DMS153 treated with DMSO at 0.1 percent for 48 hours (cell line): Measurements from ENCODE around the gene RBM47.

Source experiments
- DNase-seq: peaks from one replicate; lab custom pipeline; 2025; ENCODE audit not compliant: unreplicated experiment; lab: John Stamatoyannopoulos, UW

The RBM47 gene

GRCh38 chr4:40592034-40592433, 37.6 kb downstream of the RBM47 start:
- no peak for DNase-seq

DNA sequence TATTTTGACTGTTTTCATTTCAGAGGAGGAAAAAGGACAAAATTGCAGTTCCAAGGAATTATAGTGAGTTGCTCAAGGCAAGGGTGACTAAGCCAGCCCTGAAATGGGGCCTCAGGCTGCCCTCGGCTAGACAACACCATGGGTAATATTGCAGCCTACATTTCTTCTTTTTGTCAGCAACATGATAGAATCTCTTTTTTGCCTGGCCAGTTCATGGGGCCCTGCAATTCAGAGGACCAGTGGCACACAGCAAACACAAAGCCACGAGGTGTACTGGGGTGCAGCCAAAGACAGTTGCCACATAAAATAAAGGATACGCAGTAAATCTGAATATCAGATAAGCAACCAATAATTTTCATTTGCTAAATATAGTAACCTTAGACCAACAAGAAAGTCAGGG, 41.8 kb downstream of the RBM47 start:
- no peak for DNase-seq

GRCh38 chr4:40587351-40587750, 42.3 kb downstream of the RBM47 start:
- DNase-seq: no peak

GRCh38 chr4:40586729-40587128, 42.9 kb downstream of the RBM47 start:
- DNase-seq: no peak

DNA sequence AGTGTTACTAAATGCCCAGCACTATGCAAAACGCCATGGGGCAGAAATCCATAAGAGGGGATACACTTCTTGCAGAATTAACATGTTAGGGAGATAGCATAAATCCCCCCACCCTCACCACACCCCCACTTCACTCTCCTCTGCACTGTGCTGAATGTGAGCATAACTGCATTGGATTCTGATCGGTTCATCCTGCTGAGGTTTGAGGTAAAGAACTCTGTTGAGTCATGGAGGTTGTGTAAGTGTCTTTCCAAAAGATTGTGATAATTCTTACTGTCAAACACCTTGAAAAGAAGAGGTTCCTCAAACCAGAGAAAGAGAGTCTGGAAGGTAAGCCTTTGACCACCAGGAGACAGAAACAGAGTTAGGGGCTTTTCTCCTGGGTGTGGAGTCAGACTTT, 43.6 kb downstream of the RBM47 start:
- DNase-seq: no peak

DNA sequence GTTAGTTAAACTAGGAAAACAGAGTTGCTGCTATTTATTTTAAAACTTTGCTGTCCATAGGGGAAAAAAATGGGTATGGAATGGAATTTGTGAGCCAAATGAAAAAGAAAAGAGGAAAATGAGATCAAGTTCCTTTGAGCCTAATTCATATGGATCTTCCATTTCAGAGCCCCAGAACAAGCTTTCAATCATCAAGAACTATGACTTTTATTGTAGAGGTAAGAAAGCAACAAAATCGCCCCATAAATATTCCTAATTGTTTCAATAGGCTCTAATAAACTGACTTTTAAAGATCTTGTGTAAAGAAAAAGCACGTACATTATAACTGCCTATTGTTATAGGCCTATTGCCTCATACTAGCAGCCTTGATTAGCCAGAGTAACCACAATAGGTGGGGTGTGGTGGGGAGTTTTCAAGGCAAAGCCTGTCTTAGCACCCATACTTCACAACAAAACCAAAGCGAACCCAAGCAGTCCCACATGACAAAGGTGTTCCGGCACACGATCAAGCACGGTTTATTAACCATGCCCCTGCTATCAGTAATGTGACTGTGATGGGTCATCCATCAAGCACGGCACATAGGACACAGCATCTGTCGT, 44.4 kb downstream of the RBM47 start:
- no peak for DNase-seq

DNA sequence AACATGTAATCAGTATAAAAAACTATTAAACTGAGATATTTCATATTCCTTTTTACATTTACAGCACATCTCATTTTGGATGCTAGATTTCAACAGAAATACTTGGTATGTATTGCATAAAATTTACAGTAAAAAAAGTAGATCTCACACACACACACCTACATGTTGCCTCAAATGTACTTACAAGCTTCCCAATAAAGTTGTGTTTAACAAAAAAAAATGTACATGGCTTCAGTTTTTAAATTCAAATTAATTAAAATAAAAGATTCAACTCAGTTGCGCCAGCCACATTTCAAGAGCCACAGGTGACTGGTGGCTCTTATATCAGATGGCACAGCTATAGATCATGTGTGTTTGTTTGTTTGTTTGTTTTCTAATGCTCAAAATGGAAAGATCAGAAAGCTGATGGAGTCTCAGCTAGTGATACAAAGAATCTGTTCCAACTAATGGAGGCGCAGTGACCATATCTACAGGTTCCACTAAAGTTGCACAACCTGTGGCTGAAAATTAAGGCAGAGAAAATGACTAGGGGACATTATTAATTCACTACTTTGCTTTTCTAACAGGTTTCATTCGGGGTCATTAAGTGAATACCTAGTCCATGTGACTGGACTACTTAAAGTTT, 45.0 kb downstream of the RBM47 start:
- no peak for DNase-seq

GRCh38 chr4:40583850-40584439, 45.7 kb downstream of the RBM47 start:
- no peak for DNase-seq

- DNase-seq: no peak
These were observed 47.3 kb downstream of the RBM47 start for GRCh38 chr4:40582413-40582812.

DNA sequence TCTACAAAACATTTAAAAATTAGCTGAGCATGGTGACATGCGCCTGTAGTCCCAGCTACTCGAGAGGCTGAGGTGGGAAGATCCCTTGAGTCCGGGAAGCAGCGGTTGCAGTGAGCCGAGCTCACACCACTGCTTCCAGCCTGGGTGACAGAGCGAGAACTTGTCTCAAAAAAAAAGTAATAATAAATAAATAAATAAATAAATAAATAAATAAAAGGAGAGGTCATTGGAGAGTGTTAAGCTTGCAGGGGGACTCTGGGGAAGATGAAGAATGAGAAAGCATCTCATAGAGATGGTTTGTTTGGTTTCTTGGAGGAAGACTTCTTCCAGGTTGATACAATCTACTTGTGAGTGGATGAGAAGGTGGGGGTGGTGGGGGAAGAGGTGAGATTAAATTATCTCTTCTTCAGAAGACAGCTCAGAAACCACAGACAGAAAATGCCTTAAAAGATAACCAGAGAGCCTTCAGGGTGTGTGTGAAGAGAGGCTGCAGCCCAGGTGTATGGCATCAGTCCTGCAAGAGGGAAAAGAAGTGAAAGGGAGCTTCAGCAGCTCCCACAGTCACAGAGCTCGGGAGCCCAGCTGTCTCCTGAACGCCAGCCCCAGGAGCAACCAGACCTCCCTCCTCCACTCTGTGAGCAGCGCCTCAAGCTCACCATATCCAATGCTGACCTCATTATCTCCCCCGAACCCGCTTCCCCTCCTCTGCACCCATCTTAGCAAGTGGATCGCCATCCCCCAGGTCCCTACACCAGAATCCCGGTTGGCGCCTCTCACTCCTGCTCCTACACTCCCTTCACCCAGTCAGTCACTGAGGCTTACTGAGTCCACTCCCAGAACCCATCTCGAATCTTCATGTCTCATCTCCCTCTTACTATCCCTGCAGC, 48.2 kb downstream of the RBM47 start:
- no peak for DNase-seq

DNA sequence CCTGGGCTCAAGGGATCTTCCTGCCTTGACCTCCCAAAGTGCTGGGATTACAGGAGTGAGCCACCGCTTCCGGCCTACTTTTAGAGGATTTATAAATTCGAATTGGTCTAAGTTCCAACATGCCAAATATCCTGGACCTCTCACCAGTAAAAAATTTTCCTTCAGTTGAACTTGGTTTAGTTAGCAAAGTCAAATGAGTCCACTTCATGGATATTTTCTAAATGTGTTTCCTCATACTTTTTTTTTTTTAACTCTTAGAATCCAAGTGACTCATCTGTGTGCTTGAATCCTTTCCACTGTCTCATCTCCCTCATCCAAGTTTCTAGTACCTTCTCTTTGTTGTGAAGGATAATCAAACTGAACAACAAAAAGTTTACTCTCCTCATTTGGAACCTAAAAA, 49.7 kb downstream of the RBM47 start:
- DNase-seq: no peak

DNA sequence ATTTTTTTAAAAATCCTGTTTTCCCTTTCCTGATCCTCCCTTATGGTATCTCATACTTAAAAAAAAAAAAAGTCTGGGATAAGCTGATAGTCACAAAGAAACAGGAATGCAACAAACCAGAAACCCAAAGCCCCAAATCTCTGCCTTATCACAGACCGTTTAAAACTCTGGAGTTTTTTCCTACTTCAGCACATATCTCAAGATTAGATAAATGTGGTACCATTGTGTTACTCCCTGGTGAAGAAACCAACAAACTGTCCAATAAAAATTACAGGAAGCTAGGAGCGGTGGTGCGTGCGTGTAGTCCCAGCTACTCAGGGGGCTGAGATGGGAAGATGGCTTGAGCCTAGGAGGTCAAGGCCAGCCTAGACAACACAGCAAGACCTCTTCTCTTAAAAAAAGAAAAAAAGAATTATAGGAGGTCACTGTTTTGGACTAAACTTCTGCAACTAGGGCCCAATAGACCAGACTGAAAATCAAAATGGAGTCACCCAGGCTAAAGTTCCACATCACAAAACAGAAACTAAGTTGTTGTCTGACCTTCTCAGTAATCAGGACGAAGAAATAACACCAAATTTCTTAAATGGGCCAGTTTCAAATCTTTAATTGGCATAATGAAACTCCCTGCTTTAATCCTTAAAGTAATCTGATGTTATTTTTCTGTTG, 51.9 kb downstream of the RBM47 start:
- no peak for DNase-seq

DNA sequence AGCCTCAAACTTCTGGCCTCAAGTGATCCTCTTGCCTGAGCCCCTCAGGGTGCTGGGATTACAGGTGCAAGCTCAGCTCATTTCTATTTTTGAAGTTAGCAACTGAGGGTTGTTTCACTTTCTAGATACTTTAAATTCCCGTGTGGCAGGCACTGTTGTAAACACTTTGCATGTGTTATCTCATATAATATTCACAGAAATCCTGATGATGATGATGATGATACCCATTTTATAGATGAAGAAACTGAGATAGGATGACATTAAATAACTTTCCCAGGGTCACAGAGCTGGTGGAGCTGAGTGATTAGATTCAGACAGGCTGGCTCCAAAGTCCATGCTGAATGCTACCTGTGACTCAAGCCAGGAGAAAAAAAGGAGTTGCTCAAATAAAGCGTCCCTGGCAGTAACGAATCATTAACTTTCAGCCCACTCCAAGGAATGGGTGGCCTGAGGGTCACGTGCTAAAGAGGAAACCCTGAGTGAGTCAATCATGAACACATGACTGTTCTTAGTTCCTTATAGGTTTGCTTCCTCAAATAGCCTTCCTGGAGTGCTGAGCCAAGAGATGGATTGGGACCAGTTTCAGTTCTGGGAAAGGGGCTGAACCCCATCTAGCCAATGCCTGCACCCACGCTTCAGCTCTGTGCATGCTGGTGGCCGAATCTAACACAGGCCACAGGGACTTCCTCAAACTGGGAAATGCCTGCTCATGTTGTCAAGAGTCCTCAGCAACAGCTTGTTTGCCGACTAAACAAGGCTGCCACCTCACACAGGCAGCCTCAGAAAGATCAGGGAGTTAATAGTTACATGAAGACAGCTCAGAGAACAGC, 52.8 kb downstream of the RBM47 start:
- peak; percentile 18 for DNase-seq

DNA sequence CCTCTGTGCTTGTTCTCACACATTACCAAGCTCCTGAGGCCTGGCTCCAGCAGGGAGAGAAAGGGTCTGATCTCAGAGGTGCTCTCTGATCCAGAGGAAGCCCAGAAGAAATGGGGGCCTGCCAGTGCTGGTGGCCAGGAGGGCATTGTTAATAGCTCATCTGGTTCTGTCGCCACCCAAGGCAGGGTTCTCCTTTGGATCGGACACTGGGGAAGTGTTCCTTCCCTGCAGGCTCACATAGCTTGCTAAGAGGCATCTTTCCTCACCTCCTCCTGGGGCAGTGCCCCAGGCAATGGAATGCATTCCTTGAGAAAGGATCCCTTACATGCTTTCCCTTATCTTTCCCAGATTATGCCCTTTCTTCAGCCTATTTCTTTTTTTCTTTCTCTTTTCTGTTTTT, 53.8 kb downstream of the RBM47 start:
- DNase-seq: no peak

- no peak for DNase-seq
These were observed 55.9 kb downstream of the RBM47 start for GRCh38 chr4:40573593-40574311.

DNA sequence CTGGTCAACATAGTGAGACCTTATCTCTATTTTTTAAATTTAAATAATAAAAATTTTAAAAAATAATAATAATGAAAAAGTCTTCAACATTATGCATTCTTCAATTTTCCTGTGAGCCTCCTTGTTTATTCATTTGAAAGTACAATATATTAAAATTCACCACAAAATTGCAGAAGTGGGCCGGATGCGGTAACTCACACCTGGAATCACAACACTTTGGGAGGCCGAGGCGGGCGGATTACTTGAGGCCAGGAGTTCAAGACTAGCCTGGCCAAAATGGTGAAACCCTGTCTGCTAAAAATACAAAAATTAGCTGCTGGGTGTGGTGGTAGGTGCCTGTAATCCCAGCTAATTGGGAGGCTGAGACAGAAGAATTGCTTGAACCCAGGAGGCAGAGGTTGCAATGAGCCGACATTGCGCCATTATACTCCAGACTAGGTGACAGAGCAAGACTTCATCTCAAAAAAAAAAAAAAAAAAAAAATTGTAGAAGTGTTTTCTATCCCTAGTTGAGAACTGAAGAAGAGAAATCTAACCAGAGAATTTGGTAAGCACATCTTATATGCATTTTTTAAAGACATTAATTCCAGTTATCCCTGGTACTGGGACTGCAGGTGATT, 56.9 kb downstream of the RBM47 start:
- DNase-seq: no peak

GRCh38 chr4:40571208-40571607, 58.5 kb downstream of the RBM47 start:
- DNase-seq: no peak

- no peak for DNase-seq
These were observed 59.2 kb downstream of the RBM47 start for GRCh38 chr4:40570348-40571077.
